Epithelial cell of esophagus (primary cell): ENCODE results near the gene PDE6C.

Source experiments
- DNase-seq: peaks from one replicate; pipeline ENCODE4 v3.0.0; 2010; ENCODE audit warnings: low read depth
- H3K4me3 ChIP-seq: 2 replicates; pipeline ENCODE4 v1.5.1; 2011; ENCODE audit warnings: mild to moderate bottlenecking, low read length, control low read depth
- CTCF ChIP-seq: IDR thresholded peaks from 2 replicates; pipeline ENCODE4 v1.5.1; 2011; ENCODE audit warnings: low read depth, mild to moderate bottlenecking, low read length, control low read depth, inconsistent platforms; ENCODE audit not compliant: insufficient read depth; ENCODE audit errors: missing control alignments

PDE6C gene

DNA sequence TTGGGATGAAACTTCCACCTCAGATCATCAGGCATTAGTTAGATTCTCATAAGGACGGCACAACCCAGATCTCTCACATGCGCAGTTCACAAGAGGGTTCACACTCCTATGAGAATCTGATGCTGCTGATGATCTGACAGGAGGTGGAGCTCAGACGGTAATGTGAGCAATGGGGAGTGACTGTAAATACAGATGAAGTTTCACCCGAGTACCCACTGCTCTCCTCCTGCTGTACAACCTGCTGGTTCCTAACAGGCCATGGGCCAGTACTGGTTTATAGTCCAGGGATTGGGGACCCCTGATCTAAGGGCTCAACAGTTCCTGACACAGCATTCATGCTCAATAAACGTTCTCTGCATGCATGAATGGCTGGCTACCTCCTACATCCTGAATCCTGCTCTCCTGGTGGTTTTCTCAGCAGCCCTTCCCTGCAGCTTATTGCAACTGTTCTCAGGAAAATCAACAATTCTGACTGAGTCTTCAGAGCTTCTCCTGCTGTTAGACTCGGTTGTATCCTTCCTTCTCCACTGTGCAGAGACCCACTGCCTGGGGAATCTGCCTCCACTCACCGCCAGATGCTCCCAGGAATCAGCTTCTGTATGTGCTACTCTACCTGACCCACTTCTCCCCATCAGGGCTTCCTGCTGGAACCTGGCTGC, 17.4 kb downstream of the PDE6C start:
- DNase-seq, result no peak
- no peak overlapping the region for H3K4me3 ChIP-seq
- TF ChIP-seq CTCF, result no peak

- no peak overlapping the region for H3K4me3 ChIP-seq
- TF ChIP-seq CTCF, result no peak
- DNase-seq, result no peak
Observed at GRCh38 chr10:93630625-93631557, 18.6 kb downstream of the PDE6C start.

GRCh38 chr10:93639791-93640190, 27.5 kb downstream of the PDE6C start:
- TF ChIP-seq CTCF, result no peak
- no peak for DNase-seq
- H3K4me3 ChIP-seq, result no peak overlapping the region

DNA sequence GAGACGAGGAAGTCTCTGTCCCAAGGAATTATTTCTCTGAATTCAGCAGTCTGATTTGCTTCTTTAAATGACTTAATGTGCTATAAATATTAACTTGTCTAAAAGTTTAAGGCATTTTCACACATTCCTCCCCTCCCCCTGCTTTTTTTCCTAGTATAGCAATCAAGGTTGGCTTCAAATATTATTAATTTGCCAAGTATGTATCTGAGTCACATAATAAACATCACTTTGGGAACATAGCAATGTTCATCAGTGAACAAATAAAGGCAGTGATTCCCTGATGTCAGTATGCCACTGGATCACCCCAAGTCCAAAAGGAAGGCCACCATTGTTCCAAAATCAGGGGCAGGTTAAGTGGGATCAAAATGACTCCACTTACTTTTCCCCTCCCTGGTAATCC, 40.5 kb downstream of the PDE6C start:
- no peak overlapping the region for H3K4me3 ChIP-seq
- peak; percentile 68 for DNase-seq
- no peak for TF ChIP-seq CTCF

DNA sequence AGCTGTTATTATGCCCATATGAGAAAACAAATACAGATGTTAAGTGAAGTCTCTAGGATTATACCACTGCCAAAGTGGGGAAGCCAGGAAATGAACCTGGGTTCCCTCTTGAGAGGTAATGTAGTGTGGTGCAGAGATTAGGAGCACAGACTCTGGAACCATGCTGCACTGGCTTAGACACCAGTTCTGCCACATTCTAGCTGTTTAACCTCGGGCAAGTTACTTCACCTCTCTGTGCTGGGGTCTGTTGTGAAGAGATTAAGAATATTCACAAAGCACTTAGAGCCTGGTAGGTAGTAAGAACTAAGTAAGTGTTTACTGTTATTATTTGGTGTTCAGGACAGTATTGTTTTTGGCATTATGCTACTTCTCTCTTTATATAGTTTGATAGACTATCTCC, 41.9 kb downstream of the PDE6C start:
- TF ChIP-seq CTCF, result no peak
- no peak for DNase-seq
- no peak overlapping the region for H3K4me3 ChIP-seq

- H3K4me3 ChIP-seq, result no peak overlapping the region
- TF ChIP-seq CTCF, result no peak
- peak; percentile 4 for DNase-seq
Observed at GRCh38 chr10:93656155-93656554, 43.8 kb downstream of the PDE6C start.
